Measurements from ENCODE around the gene TSPAN9.

- TF ChIP-seq, protein P1, sequence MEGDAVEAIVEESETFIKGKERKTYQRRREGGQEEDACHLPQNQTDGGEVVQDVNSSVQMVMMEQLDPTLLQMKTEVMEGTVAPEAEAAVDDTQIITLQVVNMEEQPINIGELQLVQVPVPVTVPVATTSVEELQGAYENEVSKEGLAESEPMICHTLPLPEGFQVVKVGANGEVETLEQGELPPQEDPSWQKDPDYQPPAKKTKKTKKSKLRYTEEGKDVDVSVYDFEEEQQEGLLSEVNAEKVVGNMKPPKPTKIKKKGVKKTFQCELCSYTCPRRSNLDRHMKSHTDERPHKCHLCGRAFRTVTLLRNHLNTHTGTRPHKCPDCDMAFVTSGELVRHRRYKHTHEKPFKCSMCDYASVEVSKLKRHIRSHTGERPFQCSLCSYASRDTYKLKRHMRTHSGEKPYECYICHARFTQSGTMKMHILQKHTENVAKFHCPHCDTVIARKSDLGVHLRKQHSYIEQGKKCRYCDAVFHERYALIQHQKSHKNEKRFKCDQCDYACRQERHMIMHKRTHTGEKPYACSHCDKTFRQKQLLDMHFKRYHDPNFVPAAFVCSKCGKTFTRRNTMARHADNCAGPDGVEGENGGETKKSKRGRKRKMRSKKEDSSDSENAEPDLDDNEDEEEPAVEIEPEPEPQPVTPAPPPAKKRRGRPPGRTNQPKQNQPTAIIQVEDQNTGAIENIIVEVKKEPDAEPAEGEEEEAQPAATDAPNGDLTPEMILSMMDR (IDR thresholded peaks at IDR 0.05; ENCODE audit: insufficient read depth, low read depth, low read length), result no peak
- TF ChIP-seq EZH2 (IDR thresholded peaks at IDR 0.05; ENCODE audit: insufficient read depth, low read length), result no peak
Measured at GRCh38 chr12:3328081-3328480, 250.9 kb downstream of the TSPAN9 start.
